Stimulated activated CD8-positive, alpha-beta memory T cell treated with anti-CD3 and anti-CD28 coated beads, Interleukin-4, amount 100 ng/mL, for 1 hour (primary cell): Measurements from ENCODE around the gene GFPT2.

Experiments used
- DNase-seq, 2 donors: peaks; one replicate each; pipeline ENCODE4 v3.0.0-alpha.2; 2020; ENCODE audit warnings: low read depth in 2 of 2, low spot score in 1 of 2

Gene GFPT2

DNA sequence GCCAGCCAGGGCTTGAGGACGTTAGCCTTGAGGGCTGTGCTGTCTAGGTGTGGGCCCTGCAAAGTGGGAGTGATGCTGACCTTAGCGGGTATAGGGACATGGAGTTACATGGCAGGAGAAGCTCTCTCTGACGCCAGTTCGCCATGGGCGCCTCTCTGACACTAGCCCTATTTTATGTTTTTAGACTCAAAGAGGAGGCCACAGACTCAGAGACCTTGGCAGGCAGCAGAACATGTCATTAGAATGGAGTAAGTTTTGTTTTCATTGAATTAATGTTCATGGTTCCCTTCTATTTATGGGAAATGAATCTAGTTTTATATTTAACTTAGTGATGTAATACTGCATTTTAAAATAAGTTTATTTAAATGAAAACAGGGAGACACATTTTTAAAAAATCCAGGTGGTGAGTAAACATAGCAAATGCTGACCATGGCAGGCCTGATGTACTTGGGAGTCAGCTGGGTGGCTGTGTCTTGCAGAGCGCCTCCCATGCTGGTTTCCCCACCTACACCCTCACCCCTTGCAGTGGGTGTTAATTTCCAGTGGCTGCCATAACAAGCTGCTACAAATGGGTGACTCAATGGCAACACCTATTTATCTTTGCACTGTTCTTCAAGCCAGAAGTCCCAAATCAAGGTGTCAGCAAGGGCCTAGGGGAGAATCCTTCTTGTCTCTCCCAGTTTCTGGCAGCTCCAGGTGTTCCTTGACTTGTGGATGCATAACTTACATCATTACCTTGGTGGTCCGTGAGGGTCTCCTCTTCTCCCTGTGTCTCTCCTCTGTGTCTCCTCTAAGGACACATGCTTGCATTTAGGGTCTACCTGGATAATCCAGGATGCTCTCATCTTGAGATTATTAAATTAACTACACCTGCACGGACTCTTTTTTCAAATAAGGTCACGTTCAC is 25.6 kb upstream of the GFPT2 start:
- DNase-seq, result no peak

GRCh38 chr5:180377556-180378197 is 24.5 kb upstream of the GFPT2 start:
- no peak for DNase-seq

GRCh38 chr5:180376511-180376910 is 23.4 kb upstream of the GFPT2 start:
- no peak for DNase-seq

DNA sequence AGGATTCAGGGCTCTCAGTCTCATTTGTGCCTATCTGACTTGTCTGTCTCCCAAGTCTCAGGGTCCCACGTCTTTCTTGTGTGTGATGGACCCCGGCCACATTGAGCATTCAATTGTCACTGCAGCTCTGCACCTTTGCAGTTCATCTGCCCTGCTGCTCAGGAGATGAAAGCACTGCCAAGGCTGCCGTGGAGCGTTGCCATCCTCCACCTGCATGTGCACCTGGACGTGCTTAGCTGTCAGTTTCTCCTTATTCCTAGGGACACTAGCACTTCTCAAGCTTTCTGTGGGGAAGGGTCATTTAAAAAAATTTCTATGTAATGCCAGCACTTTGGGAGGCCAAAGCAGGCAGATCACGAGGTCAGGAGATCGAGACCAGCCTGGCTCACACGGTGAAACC is 22.8 kb upstream of the GFPT2 start:
- DNase-seq, result no peak

DNA sequence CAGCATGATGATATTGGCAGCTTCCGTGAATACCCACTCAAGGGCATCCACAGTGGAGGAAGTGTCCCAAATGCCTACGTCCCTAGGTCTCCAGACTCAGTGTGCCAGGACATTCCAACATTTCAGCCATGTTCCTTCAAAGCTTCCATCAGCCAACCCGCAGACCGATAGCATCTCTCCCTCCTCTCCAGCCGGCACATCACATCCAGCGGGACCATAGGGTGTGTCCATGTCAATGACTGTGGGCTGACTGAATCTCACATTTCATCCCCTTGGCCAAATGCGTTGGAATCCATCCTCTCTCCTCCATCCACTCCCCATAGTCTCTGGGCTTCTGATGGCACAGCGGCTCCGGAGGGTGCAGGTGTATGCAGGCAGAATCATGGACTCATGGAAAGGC is 22.2 kb upstream of the GFPT2 start:
- no peak for DNase-seq

- DNase-seq, result no peak
These were observed 20.7 kb upstream of the GFPT2 start for GRCh38 chr5:180373870-180374269.

GRCh38 chr5:180373454-180373853 is 20.3 kb upstream of the GFPT2 start:
- no peak for DNase-seq

DNA sequence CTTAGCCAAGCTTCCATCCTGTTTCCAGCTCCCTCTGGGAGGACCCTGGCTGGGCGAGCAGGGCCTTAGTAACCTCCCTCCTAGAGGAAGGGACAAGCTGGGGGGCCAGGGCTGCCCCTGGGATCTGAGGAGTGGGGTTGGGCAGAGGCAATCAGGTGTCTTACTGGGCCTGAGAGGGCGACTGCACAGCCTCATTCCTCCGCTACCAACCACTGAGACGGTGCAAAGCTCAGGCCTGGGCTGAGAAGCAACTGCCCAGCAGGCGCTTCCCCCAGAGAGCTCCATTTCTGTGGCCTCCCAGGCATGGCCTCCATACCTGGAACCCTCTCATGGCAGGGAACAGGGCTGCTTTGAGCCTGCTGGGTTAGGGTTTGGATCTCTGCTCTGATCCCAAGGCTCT is 18.8 kb upstream of the GFPT2 start:
- no peak for DNase-seq

DNA sequence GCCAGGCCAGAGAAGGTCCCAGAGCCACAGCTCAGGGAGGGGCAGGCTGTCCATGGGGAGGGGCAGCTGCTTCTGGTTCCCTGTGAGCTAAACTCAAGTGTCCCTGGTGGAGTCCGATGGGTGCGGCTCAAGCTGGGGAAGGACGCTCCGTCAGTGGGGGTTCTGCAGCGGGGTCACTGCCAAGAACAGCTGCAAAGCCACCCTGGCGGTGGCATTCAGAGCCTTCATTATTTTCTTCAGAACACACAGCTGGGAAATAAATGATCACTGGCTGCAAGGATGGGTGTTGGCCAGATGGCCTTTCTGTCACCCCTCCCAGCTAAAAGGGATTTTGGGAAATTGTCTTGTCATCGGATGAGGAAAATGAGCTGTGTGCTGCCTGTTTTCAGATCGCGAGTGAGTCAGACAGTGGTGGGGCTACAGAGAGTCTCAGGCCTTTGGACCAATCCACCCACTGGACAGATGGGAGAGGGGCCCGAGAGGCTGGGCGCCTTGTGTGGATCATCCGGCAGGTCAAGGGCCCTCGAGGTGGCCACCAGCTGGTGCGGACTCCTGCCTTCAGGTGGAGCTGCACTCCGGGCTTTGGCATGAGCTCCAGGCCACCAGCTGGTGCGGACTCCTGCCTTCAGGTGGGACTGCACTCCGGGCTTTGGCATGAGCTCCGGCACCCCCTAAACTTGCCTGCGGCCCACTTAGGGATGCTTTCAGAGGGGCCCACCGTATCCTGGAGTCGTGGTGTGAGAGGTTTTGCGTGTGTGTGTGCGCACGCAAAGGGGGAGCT is 17.9 kb upstream of the GFPT2 start:
- no peak for DNase-seq

GRCh38 chr5:180367991-180368390 is 14.9 kb upstream of the GFPT2 start:
- no peak for DNase-seq

GRCh38 chr5:180367300-180367699 is 14.2 kb upstream of the GFPT2 start:
- no peak for DNase-seq

DNA sequence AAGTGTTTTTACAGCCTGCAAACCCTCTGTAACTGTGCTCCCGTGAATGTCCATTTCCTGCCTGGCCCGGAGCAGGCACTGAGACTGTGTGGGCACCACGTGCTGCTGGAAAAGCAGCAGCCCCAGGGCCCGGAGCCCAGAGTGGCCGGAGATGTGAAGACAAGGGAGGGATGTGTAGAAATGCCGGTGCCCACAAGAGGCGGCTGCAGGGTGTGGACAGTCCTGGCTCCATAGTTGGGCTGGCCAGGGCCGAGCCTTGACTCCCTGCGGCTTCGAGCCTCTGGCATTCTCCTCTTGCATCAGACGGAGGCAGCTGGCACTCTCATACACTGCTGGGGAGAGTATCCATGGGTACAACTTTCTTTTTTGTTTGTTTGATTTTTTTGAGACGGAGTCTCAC is 13.2 kb upstream of the GFPT2 start:
- no peak for DNase-seq

- DNase-seq, result no peak
These were observed 12.7 kb upstream of the GFPT2 start for GRCh38 chr5:180365829-180366228.

DNA sequence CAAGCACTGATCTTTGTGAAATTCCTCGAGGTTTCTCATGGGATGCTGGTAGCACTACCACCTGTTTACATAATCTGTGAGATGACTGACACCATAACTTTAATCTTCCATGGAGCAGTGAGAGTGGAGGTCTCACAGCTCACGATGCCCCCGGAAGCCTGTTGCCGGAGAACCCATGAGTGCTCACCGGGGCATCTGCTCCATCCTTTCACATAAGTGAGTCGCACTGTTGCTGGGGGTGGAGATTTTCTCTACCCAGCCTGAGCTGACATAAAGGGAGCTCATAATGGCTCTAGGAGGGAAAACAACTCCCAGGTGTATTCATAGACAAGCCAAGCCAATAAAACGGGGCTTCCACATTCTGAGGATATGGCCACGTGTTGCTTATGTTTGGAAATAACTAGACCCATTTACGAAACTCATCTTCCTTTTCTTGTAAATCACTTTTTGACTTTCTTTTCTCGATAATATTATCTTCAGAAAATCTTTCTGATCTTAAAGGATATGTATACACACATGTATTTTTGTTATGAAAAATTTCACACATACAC is 11.2 kb upstream of the GFPT2 start:
- DNase-seq, result no peak

DNA sequence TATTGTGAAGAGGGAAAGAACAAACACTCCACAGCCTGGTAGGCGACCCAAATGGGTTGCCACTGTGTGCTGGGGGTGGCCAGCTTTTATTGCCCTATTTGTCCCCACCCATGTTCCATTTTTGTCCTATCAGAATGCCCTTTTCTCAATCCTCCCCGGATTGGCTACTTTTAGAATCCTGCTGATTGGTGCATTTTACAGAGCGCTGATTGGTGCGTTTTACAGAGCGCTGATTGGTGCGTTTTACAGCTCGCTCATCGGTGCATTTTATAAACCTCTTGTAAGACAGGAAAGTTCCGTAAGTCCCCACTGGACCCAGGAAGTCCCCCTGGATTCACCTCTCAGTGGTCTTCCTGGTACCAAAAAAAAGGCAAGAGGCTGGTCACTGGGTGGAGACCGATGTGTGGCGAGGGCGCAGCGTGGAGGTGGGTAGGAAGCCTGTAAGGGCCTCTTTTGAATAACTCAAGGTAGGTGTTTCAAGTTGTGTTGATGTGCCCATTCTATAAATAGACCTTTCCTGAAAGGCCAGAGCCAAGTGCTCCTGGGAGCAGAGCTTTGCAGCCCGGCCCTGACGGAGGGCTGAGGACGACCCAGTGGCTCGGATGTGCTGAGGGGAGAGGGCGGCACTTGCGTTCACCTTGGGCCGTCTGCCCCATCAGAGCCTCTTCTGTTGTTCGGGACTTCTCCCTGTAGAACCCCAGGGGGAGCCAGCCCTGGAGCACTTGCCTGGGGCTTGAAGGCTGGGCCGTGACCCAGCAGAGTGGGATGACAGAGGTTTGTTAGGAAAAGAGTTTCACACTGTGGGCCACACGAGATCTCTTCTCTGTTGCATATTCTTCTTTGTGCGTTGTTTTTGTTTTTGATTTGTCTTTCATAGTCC is 7.2 kb upstream of the GFPT2 start:
- no peak for DNase-seq

GRCh38 chr5:180358694-180359093 is 5.6 kb upstream of the GFPT2 start:
- no peak for DNase-seq

DNA sequence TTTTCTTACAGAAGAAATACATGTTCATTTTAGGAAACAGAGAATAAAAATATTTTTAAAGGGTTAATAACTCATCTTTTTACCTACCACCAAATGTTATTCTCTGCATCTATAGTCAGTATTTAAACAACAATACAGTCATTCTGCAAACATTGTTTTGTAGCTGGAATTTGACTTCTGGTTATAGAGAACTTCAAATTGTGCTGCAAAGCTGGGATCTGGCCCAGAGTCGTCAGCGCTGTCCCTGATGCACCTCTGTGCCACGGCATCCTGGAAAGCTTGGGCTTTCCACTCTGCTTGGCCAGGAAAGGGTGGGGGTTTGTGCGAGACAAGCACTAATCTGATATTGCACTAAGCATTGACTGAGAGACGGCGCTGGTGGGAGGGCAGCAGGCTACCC is 5.0 kb upstream of the GFPT2 start:
- no peak for DNase-seq

- DNase-seq, result no peak
These were observed 1.8 kb upstream of the GFPT2 start for GRCh38 chr5:180354966-180355365.

- DNase-seq, result no peak
These were observed 880 bp upstream of the GFPT2 start for GRCh38 chr5:180353980-180354452.
